ENCODE results near the gene NEDD4L.

DNA sequence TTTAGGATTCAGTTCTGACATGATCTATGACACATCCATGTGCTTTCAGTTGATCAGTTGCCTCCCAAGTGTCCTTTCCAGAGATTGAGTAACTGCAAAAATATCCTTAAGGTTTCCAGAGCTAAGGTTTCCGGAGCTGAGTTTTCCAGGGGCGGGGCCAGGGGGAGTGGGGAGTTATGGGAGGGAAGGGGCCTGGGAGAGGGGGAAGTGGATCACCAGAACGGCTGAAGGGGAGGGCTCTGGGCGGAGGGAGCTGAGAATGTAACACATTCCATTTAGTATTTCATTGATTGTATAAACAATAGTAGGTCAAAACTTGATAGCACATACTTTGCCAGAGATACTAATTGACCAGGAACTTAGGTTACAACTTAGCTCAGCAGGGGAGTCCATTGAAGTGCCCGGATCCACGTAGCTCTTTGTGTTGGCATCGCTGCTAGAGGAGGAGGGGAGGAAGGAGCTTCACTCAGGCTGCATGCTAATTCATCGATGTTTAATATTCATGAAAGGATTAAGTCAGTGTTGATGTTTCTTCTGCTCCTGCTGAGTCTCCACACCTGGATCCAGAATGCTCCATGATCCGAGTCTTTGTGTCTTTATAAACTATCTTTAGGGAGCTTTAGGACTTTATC is 295.1 kb downstream of the NEDD4L start:
- TF ChIP-seq POLR2A (IDR thresholded peaks at IDR 0.05) = no peak
- TF ChIP-seq, protein P1, sequence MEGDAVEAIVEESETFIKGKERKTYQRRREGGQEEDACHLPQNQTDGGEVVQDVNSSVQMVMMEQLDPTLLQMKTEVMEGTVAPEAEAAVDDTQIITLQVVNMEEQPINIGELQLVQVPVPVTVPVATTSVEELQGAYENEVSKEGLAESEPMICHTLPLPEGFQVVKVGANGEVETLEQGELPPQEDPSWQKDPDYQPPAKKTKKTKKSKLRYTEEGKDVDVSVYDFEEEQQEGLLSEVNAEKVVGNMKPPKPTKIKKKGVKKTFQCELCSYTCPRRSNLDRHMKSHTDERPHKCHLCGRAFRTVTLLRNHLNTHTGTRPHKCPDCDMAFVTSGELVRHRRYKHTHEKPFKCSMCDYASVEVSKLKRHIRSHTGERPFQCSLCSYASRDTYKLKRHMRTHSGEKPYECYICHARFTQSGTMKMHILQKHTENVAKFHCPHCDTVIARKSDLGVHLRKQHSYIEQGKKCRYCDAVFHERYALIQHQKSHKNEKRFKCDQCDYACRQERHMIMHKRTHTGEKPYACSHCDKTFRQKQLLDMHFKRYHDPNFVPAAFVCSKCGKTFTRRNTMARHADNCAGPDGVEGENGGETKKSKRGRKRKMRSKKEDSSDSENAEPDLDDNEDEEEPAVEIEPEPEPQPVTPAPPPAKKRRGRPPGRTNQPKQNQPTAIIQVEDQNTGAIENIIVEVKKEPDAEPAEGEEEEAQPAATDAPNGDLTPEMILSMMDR (IDR thresholded peaks at IDR 0.05) = no peak

All from sigmoid colon (tissue), 3 donors.